Endodermal cell (in vitro differentiated cells): Measurements from ENCODE around the gene CFAP161. TPM values are rescaled to one million over a fixed set of nuclear protein-coding genes. Genes with fewer than 3 reads are reported as not detected.

Source experiments
- DNase-seq: peaks from one replicate; pipeline ENCODE4 v3.0.0-alpha.2; 2017
- H3K27ac ChIP-seq: 2 replicates; pipeline ENCODE4 v1.5.1; 2013; ENCODE audit warnings: mild to moderate bottlenecking, low read depth, low read length, moderate library complexity
- H3K27me3 ChIP-seq: 2 replicates; pipeline ENCODE4 v1.6.1; 2013; ENCODE audit warnings: mild to moderate bottlenecking, low read length, moderate library complexity; ENCODE audit not compliant: insufficient read depth, control insufficient read depth, poor library complexity, severe bottlenecking
- H3K36me3 ChIP-seq: 2 replicates; pipeline ENCODE4 v1.7.0; 2013; ENCODE audit warnings: mild to moderate bottlenecking, low read length, moderate library complexity; ENCODE audit not compliant: control insufficient read depth, insufficient read depth
- H3K4me1 ChIP-seq: one replicate; pipeline ENCODE4 v1.7.0; 2013; ENCODE audit warnings: low read length; ENCODE audit not compliant: control insufficient read depth, insufficient read depth
- H3K4me3 ChIP-seq: 2 replicates; pipeline ENCODE4 v1.5.1; 2013; ENCODE audit warnings: mild to moderate bottlenecking, low read length, moderate library complexity
- H3K9ac ChIP-seq: 2 replicates; pipeline ENCODE4 v1.6.1; 2013; ENCODE audit warnings: mild to moderate bottlenecking, low read length, moderate library complexity; ENCODE audit not compliant: poor library complexity, severe bottlenecking; ENCODE audit errors: extremely low read depth
- H3K9me3 ChIP-seq: 2 replicates; pipeline ENCODE4 v1.6.1; 2013; ENCODE audit warnings: mild to moderate bottlenecking, low read length, moderate library complexity; ENCODE audit not compliant: control insufficient read depth
- H3K27ac Mint-ChIP-seq: 2 replicates; pipeline ENCODE4 v1.8.0; 2020; ENCODE audit warnings: mixed read lengths
- H3K27me3 Mint-ChIP-seq: 2 replicates; pipeline ENCODE4 v1.8.0; 2021; ENCODE audit warnings: mild to moderate bottlenecking, mixed read lengths; ENCODE audit not compliant: insufficient read depth
- H3K36me3 Mint-ChIP-seq: 2 replicates; pipeline ENCODE4 v1.8.0; 2020; ENCODE audit warnings: low read depth, mixed read lengths
- H3K4me1 Mint-ChIP-seq: 2 replicates; pipeline ENCODE4 v1.8.0; 2020; ENCODE audit warnings: mixed read lengths
- H3K4me3 Mint-ChIP-seq: 2 replicates; pipeline ENCODE4 v1.8.0; 2020; ENCODE audit warnings: mild to moderate bottlenecking, moderate library complexity, mixed read lengths
- H3K9me3 Mint-ChIP-seq: 2 replicates; pipeline ENCODE4 v1.8.0; 2020; ENCODE audit warnings: mild to moderate bottlenecking, mixed read lengths
- WGBS, 2 experiments: methylation state at CpG; one replicate each; pipeline versions ENCODE4 v1.1.5 to v1.1.7; 2013; ENCODE audit warnings: missing lambda C conversion rate in 2 of 2, mixed read lengths in 1 of 2; ENCODE audit not compliant: insufficient coverage in 1 of 2, insufficient read length in 1 of 2; 5-methylcytosine and 5-hydroxymethylcytosine counted together
- total RNA-seq, 2 donors: library from RNA; stranded (reverse); fragmentation: NEBNext Ultra II Directional in 1 of 2; extraction: Animal tissue kit (Norgen Biotek cat#: 25700) in 1 of 2; gene quantifications; 2 replicates in 1 of 2; 3 replicates in 1 of 2; pipeline ENCODE4 v1.2.1, GENCODE V29; 2021
- TF ChIP-seq, protein P1 (sequence below): fragments of 200-600 bp; sonication (generic); conservative IDR thresholded peaks from 2 replicates; pipeline ENCODE4 v1.5.0; 2021; ENCODE audit warnings: antibody characterized with exemption, mild to moderate bottlenecking

The CFAP161 gene
- total RNA-seq, 2 donors from 2014 or later = not detected

- no peak overlapping the region for H3K4me3 ChIP-seq
- no peak overlapping the region for H3K9ac ChIP-seq
- no peak overlapping the region for H3K4me3 Mint-ChIP-seq
- H3K27ac ChIP-seq = no peak overlapping the region
- DNase-seq = no peak
- H3K9me3 Mint-ChIP-seq = no peaks in the 10 kb centered on the region
- TF ChIP-seq, protein P1, sequence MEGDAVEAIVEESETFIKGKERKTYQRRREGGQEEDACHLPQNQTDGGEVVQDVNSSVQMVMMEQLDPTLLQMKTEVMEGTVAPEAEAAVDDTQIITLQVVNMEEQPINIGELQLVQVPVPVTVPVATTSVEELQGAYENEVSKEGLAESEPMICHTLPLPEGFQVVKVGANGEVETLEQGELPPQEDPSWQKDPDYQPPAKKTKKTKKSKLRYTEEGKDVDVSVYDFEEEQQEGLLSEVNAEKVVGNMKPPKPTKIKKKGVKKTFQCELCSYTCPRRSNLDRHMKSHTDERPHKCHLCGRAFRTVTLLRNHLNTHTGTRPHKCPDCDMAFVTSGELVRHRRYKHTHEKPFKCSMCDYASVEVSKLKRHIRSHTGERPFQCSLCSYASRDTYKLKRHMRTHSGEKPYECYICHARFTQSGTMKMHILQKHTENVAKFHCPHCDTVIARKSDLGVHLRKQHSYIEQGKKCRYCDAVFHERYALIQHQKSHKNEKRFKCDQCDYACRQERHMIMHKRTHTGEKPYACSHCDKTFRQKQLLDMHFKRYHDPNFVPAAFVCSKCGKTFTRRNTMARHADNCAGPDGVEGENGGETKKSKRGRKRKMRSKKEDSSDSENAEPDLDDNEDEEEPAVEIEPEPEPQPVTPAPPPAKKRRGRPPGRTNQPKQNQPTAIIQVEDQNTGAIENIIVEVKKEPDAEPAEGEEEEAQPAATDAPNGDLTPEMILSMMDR = no peak
- 90% methylated on average over 1 of the region's 1 CpG; no CpG with 5 or more reads in 1 of the 2 experiments for WGBS, 2 experiments
- H3K4me1 ChIP-seq = peaks cover 5% of the 10 kb centered on the region
- peaks cover 5% of the 10 kb centered on the region for H3K4me1 Mint-ChIP-seq
- H3K27me3 Mint-ChIP-seq = peaks cover 3% of the 10 kb centered on the region
- H3K9me3 ChIP-seq = no peaks in the 10 kb centered on the region
- H3K36me3 Mint-ChIP-seq = no peaks in the 10 kb centered on the region
- no peaks in the 10 kb centered on the region for H3K27me3 ChIP-seq
- H3K27ac Mint-ChIP-seq = no peak overlapping the region
- no peaks in the 10 kb centered on the region for H3K36me3 ChIP-seq
These were observed 12.4 kb downstream of the CFAP161 start for GRCh38 chr15:81146466-81146865.

DNA sequence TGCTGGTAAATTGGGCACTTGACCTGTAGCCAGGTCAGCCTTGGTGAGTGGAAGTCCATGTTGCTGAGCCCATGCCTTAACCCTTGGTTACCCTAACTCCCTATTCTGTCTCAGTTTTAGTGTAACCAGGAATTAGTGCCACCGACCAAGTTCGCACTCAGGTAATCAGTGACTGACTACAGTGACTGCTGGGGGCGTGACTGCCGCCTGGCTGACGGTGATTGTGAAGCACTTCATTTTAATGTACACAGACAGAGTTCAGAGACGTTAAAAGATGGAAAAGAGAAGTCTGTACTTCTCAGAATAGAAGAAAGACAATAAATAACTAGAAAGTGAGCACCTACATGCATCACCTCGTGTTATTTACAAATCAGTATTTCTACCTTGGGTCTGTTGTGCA is 17.3 kb downstream of the CFAP161 start:
- H3K4me1 Mint-ChIP-seq = no peaks in the 10 kb centered on the region
- peaks cover 2% of the 10 kb centered on the region for H3K4me1 ChIP-seq
- no peaks in the 10 kb centered on the region for H3K36me3 Mint-ChIP-seq
- H3K27ac ChIP-seq = no peak overlapping the region
- TF ChIP-seq, protein P1 = no peak
- no peaks in the 10 kb centered on the region for H3K36me3 ChIP-seq
- H3K27me3 Mint-ChIP-seq = no peaks in the 10 kb centered on the region
- H3K9me3 ChIP-seq = no peaks in the 10 kb centered on the region
- H3K27me3 ChIP-seq = no peaks in the 10 kb centered on the region
- 87 to 93% methylated on average over 6 to 7 of the region's 7 CpGs for WGBS, 2 experiments
- no peak overlapping the region for H3K27ac Mint-ChIP-seq
- no peak overlapping the region for H3K4me3 Mint-ChIP-seq
- no peak overlapping the region for H3K9ac ChIP-seq
- H3K9me3 Mint-ChIP-seq = no peaks in the 10 kb centered on the region
- no peak overlapping the region for H3K4me3 ChIP-seq
- DNase-seq = no peak

DNA sequence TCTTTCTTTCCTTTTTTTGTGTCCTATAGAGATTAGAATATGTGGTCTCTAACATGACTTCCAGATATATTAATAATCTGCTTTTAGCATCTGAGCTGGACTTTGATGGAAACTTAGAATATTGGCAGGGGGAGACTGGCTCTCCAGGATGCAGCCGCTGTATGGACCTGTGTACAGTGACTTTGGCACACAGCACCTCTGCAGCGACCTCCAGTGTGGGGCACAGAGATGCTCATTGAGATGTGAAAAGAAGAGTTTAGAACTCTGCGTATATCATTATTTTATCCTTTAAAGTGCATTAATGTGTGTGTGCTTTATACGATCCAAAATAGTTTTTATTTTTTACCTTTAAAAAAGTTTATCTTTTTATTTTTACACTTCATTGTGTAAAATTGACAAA is 18.3 kb downstream of the CFAP161 start:
- TF ChIP-seq, protein P1 = peak; percentile 41
- Histone ChIP-seq H3K9ac (no peak overlapping the region), H3K9me3 (no peaks in the 10 kb centered on the region), H3K4me3 (no peak overlapping the region), H3K27ac (no peak overlapping the region), H3K27me3 (no peaks in the 10 kb centered on the region), H3K4me1 (no peaks in the 10 kb centered on the region), H3K36me3 (no peaks in the 10 kb centered on the region)
- Mint-ChIP-seq H3K36me3 (no peaks in the 10 kb centered on the region), H3K9me3 (no peaks in the 10 kb centered on the region), H3K4me3 (no peak overlapping the region), H3K4me1 (no peaks in the 10 kb centered on the region), H3K27ac (no peak overlapping the region), H3K27me3 (no peaks in the 10 kb centered on the region)
- DNase-seq = no peak
- WGBS, 2 experiments = 86 to 93% methylated on average over 1 to 2 of the region's 4 CpGs
